Spleen (tissue), 7 donors: ENCODE data around the gene LMF1.

ENCODE experiments used
- CTCF ChIP-seq, 11 experiments: fragments of 200-600 bp in 7 of 11; fragments of 450-650 bp in 4 of 11; sonication (generic) in 4 of 11; IDR thresholded peaks in 8 of 11; conservative IDR thresholded peaks in 3 of 11; 1 replicate in 7 of 11; 2 replicates in 4 of 11; pipeline versions ENCODE4 v1.4.0 to v1.8.0; 2016 to 2021; ENCODE audit warnings: antibody characterized with exemption in 11 of 11, inconsistent platforms in 4 of 11, mild to moderate bottlenecking in 1 of 11
- POLR2A ChIP-seq, 3 donors: fragments of 450-650 bp; IDR thresholded peaks; one replicate each; pipeline ENCODE4 v1.5.1; 2017; ENCODE audit warnings: antibody characterized with exemption in 3 of 3, mild to moderate bottlenecking in 1 of 3
- POLR2AphosphoS5 ChIP-seq, 3 donors: sonication (generic); formaldehyde crosslinking; IDR thresholded peaks; one replicate each; pipeline ENCODE4 v1.5.1; 2017; ENCODE audit warnings: antibody characterized with exemption in 3 of 3
- donor health status: DM: no; HTN: no; CAD: no; lungs with moderate emphysema.
- donor health status: DM: no; HTN: no; CAD: no.
- donor health status: DM: no; HTN: no; CAD: no.

GRCh38 chr16:993731-994130 lies 22.9 kb upstream of the LMF1 start:
- TF ChIP-seq CTCF (IDR thresholded peaks at IDR 0.05 in 8 of 11, conservative IDR thresholded peaks at IDR 0.05 in 3 of 11), result no peak
- TF ChIP-seq POLR2AphosphoS5 (IDR thresholded peaks at IDR 0.05), result no peak
- TF ChIP-seq POLR2A (IDR thresholded peaks at IDR 0.05), result no peak
